ENCODE measurements around the gene CCDC54. TPM values are rescaled to one million over a fixed set of nuclear protein-coding genes. Genes with fewer than 3 reads are reported as not detected.

Gene CCDC54
- total and polyA plus RNA-seq, 2 donors from 2014 or later = not detected

DNA sequence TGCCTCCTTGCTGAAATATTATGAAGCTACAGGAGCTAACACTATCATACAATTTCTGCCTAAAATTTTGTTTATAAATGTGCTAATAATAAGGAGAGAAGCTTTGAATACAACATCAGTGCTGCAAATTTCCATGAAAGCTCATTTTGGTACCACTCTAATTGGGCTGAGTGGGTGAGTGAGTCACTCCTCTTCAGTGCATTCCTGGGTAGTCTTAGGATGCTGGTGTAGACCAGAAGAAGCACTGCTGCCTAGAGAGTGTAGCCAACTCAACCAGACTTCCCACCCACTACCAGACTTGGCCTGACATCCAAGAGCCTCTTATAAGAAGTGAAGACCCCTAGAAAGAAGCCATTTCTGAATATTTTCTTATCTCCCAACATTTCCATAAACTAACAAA, 32.5 kb upstream of the CCDC54 start:
- Histone ChIP-seq H3K27me3 (ENCODE audit: control insufficient read depth, insufficient read depth, low read length) (no peaks in the 10 kb centered on the region), H3K27ac (ENCODE audit: low read depth in 2 of 2, low read length in 2 of 2) (no peak overlapping the region), H3K4me3 (ENCODE audit: low read length in 3 of 3) (no peak overlapping the region), H3K36me3 (ENCODE audit: control insufficient read depth in 2 of 3, insufficient read depth in 3 of 3, low read length in 3 of 3) (no peaks in the 10 kb centered on the region), H3K9me3 (ENCODE audit: control insufficient read depth in 2 of 3, insufficient read depth in 1 of 3, low read length in 3 of 3) (no peaks in the 10 kb centered on the region), H3K4me1 (ENCODE audit: control insufficient read depth in 2 of 3, insufficient read depth in 2 of 3, low read depth in 1 of 3, low read length in 3 of 3) (no peaks in the 10 kb centered on the region), H3K9ac (ENCODE audit: low read length in 3 of 3) (no peak overlapping the region)
- TF ChIP-seq, protein P1, sequence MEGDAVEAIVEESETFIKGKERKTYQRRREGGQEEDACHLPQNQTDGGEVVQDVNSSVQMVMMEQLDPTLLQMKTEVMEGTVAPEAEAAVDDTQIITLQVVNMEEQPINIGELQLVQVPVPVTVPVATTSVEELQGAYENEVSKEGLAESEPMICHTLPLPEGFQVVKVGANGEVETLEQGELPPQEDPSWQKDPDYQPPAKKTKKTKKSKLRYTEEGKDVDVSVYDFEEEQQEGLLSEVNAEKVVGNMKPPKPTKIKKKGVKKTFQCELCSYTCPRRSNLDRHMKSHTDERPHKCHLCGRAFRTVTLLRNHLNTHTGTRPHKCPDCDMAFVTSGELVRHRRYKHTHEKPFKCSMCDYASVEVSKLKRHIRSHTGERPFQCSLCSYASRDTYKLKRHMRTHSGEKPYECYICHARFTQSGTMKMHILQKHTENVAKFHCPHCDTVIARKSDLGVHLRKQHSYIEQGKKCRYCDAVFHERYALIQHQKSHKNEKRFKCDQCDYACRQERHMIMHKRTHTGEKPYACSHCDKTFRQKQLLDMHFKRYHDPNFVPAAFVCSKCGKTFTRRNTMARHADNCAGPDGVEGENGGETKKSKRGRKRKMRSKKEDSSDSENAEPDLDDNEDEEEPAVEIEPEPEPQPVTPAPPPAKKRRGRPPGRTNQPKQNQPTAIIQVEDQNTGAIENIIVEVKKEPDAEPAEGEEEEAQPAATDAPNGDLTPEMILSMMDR (IDR thresholded peaks at IDR 0.05; ENCODE audit: borderline replicate concordance, extremely low read depth, insufficient read depth) = no peak
- no peak for DNase-seq
- intact Hi-C loops (cut with DNase I) = no loop called here
- FAIRE-seq = no peak

DNA sequence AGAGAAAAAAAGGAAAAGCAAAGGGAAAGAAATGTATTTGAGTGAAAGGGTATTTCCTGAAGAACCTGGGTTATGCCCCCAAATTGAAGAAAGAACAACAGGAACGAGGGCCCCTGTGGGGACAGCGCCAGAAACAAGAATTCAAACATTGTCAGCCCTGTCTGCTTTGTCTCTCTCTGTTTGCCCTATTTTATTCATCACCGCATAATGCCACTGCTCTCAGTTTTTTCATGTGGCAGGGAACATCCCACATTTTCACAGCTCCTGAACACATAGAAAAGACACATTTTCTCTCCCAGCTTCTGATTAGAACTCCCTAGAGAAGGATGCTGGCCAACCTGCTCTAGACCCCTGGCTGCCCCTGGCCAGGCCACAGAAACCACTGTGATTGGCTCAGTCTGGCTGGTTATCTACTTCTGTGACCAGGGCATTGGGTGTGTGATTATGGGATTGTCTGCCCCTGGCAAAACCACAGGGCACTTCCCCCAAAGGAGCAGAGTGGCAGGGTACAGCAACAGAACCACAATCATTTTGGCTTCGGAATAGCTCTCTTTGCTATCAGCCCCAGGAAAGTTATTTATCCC, 31.3 kb upstream of the CCDC54 start:
- FAIRE-seq (no peak), DNase-seq (no peak)
- Histone ChIP-seq H3K36me3 (ENCODE audit: control insufficient read depth in 2 of 3, insufficient read depth in 3 of 3, low read length in 3 of 3) (no peaks in the 10 kb centered on the region), H3K9ac (ENCODE audit: low read length in 3 of 3) (no peak overlapping the region), H3K9me3 (ENCODE audit: control insufficient read depth in 2 of 3, insufficient read depth in 1 of 3, low read length in 3 of 3) (no peaks in the 10 kb centered on the region), H3K4me3 (ENCODE audit: low read length in 3 of 3) (no peak overlapping the region), H3K4me1 (ENCODE audit: control insufficient read depth in 2 of 3, insufficient read depth in 2 of 3, low read depth in 1 of 3, low read length in 3 of 3) (no peaks in the 10 kb centered on the region), H3K27me3 (ENCODE audit: control insufficient read depth, insufficient read depth, low read length) (no peaks in the 10 kb centered on the region), H3K27ac (ENCODE audit: low read depth in 2 of 2, low read length in 2 of 2) (no peak overlapping the region)
- intact Hi-C loops (cut with DNase I) = no loop called here
- TF ChIP-seq, protein P1 (IDR thresholded peaks at IDR 0.05; ENCODE audit: borderline replicate concordance, extremely low read depth, insufficient read depth) = no peak

DNA sequence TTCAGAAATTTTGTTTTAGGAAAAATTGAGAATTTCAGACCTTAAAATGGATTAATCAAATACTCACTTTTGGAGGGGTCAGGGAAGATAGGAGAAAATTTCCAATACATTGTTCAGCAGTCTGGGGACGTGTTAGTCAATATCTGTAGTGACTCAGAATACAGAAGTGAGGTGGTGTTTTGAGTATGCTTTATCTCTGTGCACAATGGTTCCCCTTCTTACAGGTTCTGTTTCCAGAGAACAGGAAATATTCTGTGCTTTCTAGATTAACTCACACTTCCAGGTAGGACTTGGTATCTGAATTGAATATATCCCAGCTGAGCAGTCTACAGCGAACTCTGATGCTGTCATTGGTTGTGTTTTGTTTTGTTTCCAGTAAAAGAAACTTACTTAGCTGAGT, 30.7 kb upstream of the CCDC54 start:
- Histone ChIP-seq H3K9me3 (ENCODE audit: control insufficient read depth in 2 of 3, insufficient read depth in 1 of 3, low read length in 3 of 3) (no peaks in the 10 kb centered on the region), H3K36me3 (ENCODE audit: control insufficient read depth in 2 of 3, insufficient read depth in 3 of 3, low read length in 3 of 3) (no peaks in the 10 kb centered on the region), H3K9ac (ENCODE audit: low read length in 3 of 3) (no peak overlapping the region), H3K27ac (ENCODE audit: low read depth in 2 of 2, low read length in 2 of 2) (no peak overlapping the region), H3K27me3 (ENCODE audit: control insufficient read depth, insufficient read depth, low read length) (no peaks in the 10 kb centered on the region), H3K4me1 (ENCODE audit: control insufficient read depth in 2 of 3, insufficient read depth in 2 of 3, low read depth in 1 of 3, low read length in 3 of 3) (no peaks in the 10 kb centered on the region), H3K4me3 (ENCODE audit: low read length in 3 of 3) (no peak overlapping the region)
- DNase-seq (no peak), FAIRE-seq (no peak)
- TF ChIP-seq, protein P1 (IDR thresholded peaks at IDR 0.05; ENCODE audit: borderline replicate concordance, extremely low read depth, insufficient read depth) = no peak
- intact Hi-C loops (cut with DNase I) = no loop called here

DNA sequence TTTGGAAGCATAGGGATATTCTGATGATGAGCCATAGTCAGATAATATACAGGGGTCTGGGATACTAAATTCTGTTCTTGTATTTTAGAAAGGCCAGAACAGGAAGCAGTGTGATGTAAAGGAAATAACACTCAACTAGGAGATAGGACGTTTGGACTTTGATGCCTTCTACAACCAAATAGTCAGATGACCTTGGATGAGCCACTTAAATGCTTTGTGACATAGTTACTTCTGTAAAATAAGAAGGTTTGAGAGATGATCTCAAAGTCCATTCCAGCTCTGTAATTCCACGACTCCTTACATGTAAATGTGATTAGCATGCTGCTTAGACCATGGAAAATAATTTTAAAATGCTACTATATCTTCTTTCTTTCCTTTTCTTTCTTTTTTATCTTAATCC, 29.5 kb upstream of the CCDC54 start:
- no peak overlapping the region for H3K27ac ChIP-seq (ENCODE audit: low read depth in 2 of 2, low read length in 2 of 2)
- no peak overlapping the region for H3K9ac ChIP-seq (ENCODE audit: low read length in 3 of 3)
- FAIRE-seq (no peak), DNase-seq (no peak)
- no peak overlapping the region for H3K4me3 ChIP-seq (ENCODE audit: low read length in 3 of 3)
- no peaks in the 10 kb centered on the region for H3K27me3 ChIP-seq (ENCODE audit: control insufficient read depth, insufficient read depth, low read length)
- intact Hi-C loops (cut with DNase I) = no loop called here
- H3K4me1 ChIP-seq (ENCODE audit: control insufficient read depth in 2 of 3, insufficient read depth in 2 of 3, low read depth in 1 of 3, low read length in 3 of 3) = no peaks in the 10 kb centered on the region
- no peaks in the 10 kb centered on the region for H3K9me3 ChIP-seq (ENCODE audit: control insufficient read depth in 2 of 3, insufficient read depth in 1 of 3, low read length in 3 of 3)
- no peaks in the 10 kb centered on the region for H3K36me3 ChIP-seq (ENCODE audit: control insufficient read depth in 2 of 3, insufficient read depth in 3 of 3, low read length in 3 of 3)
- TF ChIP-seq, protein P1 (IDR thresholded peaks at IDR 0.05; ENCODE audit: borderline replicate concordance, extremely low read depth, insufficient read depth) = no peak

Data from kidney (tissue), 14 donors.